Calu3 (cell line): ENCODE data around the gene MRPS18A. TPM values are rescaled to one million over a fixed set of nuclear protein-coding genes. Genes with fewer than 3 reads are reported as not detected.

ENCODE experiments used
- BruUV-seq: library from RNA; stranded (reverse); fragments of 400-500 nt; replicated peaks from 2 replicates; lab custom pipeline; 2021; lab: Mats Ljungman, UMichigan
- CTCF ChIA-PET: fragments of 300-600 bp; sonication (Branson Sonifier 250); formaldehyde crosslinking; loops from one replicate; lab custom pipeline; 2022; ENCODE audit warnings: antibody characterized with exemption; lab: Charles Lee
- DNase-seq: peaks from one replicate; pipeline ENCODE4 v3.0.0; 2022
- H3K27ac Mint-ChIP-seq: one replicate; pipeline ENCODE4 v1.8.0; 2022; ENCODE audit warnings: mixed read lengths; ENCODE audit not compliant: unreplicated experiment
- H3K27me3 Mint-ChIP-seq: one replicate; pipeline ENCODE4 v1.8.0; 2022; ENCODE audit warnings: mixed read lengths; ENCODE audit not compliant: unreplicated experiment
- H3K36me3 Mint-ChIP-seq: one replicate; pipeline ENCODE4 v1.8.0; 2022; ENCODE audit warnings: mild to moderate bottlenecking, moderate library complexity, mixed read lengths; ENCODE audit not compliant: insufficient read depth, unreplicated experiment
- H3K4me1 Mint-ChIP-seq: one replicate; pipeline ENCODE4 v1.8.0; 2022; ENCODE audit warnings: mild to moderate bottlenecking, low read depth, mixed read lengths; ENCODE audit not compliant: unreplicated experiment
- H3K4me3 Mint-ChIP-seq: one replicate; pipeline ENCODE4 v1.8.0; 2022; ENCODE audit warnings: mild to moderate bottlenecking, low read depth, moderate library complexity, mixed read lengths; ENCODE audit not compliant: unreplicated experiment
- H3K9me3 Mint-ChIP-seq: one replicate; pipeline ENCODE4 v1.8.0; 2022; ENCODE audit warnings: low read depth, mixed read lengths; ENCODE audit not compliant: unreplicated experiment
- intact Hi-C: fragments of 100-400 bp; cut with micrococcal nuclease; formaldehyde crosslinking; loops from one replicate; pipeline ENCODE4 v1.10.0; 2022; ENCODE audit not compliant: unreplicated experiment
- total RNA-seq: library from RNA; stranded (reverse); gene quantifications from 2 replicates; pipeline ENCODE4 v1.2.3, GENCODE V29; 2022
- TF ChIP-seq, protein P1 (sequence below): fragments of 200-600 bp; IDR thresholded peaks from one replicate; pipeline ENCODE4 v1.8.0; 2022; ENCODE audit warnings: antibody characterized with exemption; ENCODE audit not compliant: unreplicated experiment

Gene MRPS18A
- total RNA-seq, 1 experiment from 2014 or later: 88.8 TPM

GRCh38 chr6:43708860-43709653 is 21.5 kb upstream of the MRPS18A start:
- intact Hi-C loops: no loop called here
- peak; percentile 31 for DNase-seq
- peaks cover 9% of the 10 kb centered on the region for H3K36me3 Mint-ChIP-seq
- H3K4me3 Mint-ChIP-seq: no peak overlapping the region
- peaks cover 22% of the 10 kb centered on the region for H3K27me3 Mint-ChIP-seq
- CTCF ChIA-PET: interaction anchor here (0.7 to 1.0 kb wide), 3 partner anchors 14 to 370 kb away, joined by 3 read pairs; no protein-coding TSS in a partner anchor
- TF ChIP-seq, protein P1, sequence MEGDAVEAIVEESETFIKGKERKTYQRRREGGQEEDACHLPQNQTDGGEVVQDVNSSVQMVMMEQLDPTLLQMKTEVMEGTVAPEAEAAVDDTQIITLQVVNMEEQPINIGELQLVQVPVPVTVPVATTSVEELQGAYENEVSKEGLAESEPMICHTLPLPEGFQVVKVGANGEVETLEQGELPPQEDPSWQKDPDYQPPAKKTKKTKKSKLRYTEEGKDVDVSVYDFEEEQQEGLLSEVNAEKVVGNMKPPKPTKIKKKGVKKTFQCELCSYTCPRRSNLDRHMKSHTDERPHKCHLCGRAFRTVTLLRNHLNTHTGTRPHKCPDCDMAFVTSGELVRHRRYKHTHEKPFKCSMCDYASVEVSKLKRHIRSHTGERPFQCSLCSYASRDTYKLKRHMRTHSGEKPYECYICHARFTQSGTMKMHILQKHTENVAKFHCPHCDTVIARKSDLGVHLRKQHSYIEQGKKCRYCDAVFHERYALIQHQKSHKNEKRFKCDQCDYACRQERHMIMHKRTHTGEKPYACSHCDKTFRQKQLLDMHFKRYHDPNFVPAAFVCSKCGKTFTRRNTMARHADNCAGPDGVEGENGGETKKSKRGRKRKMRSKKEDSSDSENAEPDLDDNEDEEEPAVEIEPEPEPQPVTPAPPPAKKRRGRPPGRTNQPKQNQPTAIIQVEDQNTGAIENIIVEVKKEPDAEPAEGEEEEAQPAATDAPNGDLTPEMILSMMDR: no peak
- no TSS peak for BruUV-seq
- H3K4me1 Mint-ChIP-seq: peaks cover 43% of the 10 kb centered on the region
- H3K27ac Mint-ChIP-seq: peak overlapping the region; percentile 12
- no peaks in the 10 kb centered on the region for H3K9me3 Mint-ChIP-seq

DNA sequence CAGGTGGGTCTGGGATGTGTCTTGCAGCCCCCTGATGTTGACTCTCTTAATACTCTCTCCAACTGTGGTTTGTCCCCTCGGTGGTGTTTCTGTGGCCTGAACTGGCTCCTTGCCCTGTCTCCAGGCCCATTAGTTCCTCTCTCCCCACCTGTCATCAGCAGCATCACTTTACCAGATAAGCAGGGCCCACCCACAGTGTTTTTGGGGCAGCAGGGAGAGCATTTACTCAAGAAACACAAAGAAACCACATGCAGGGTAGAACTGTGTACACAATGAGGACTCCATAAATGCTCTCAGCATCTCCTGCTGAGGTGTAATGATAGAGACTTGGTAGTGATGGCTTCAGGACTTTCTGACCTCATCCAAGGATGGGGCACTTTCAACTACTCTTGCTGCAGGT is 20.2 kb upstream of the MRPS18A start:
- H3K9me3 Mint-ChIP-seq: no peaks in the 10 kb centered on the region
- H3K4me3 Mint-ChIP-seq: no peak overlapping the region
- peaks cover 54% of the 10 kb centered on the region for H3K4me1 Mint-ChIP-seq
- peaks cover 22% of the 10 kb centered on the region for H3K27me3 Mint-ChIP-seq
- H3K27ac Mint-ChIP-seq: no peak overlapping the region
- DNase-seq: no peak
- intact Hi-C loops: no loop called here
- CTCF ChIA-PET: interaction anchor here (0.6 to 1.1 kb wide), 3 partner anchors 12 to 405 kb away, joined by 3 to 4 read pairs (median 3); no protein-coding TSS in a partner anchor
- TF ChIP-seq, protein P1: no peak
- peaks cover 20% of the 10 kb centered on the region for H3K36me3 Mint-ChIP-seq
- BruUV-seq: no TSS peak

DNA sequence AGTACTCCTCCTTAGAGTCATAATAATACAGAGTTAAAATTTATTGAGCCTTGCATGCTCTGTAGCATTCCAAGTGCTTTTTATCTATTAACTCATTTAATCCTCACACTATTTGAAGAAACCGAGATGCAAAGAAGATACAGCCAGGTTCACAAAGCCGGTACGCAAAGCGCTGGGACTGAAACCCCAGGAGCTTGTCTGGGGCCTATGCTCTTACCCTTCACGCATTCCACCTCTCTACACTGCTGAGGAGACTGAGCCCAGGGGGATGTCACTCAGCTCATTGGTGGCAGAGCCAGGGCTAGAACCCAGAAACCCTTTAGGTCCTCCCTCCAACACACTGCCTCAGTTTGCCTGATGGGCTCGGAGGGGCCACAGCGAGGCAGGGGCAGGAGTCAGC is 19.7 kb upstream of the MRPS18A start:
- no TSS peak for BruUV-seq
- no peak for DNase-seq
- intact Hi-C loops: no loop called here
- no peak overlapping the region for H3K27ac Mint-ChIP-seq
- no peaks in the 10 kb centered on the region for H3K9me3 Mint-ChIP-seq
- TF ChIP-seq, protein P1: no peak
- peaks cover 20% of the 10 kb centered on the region for H3K27me3 Mint-ChIP-seq
- CTCF ChIA-PET: interaction anchor here (1.1 kb wide), 1 partner anchor 11 kb away, joined by 3 read pairs; no protein-coding TSS in a partner anchor
- peaks cover 59% of the 10 kb centered on the region for H3K4me1 Mint-ChIP-seq
- H3K4me3 Mint-ChIP-seq: no peak overlapping the region
- H3K36me3 Mint-ChIP-seq: peaks cover 25% of the 10 kb centered on the region

GRCh38 chr6:43706788-43707187 is 19.2 kb upstream of the MRPS18A start:
- DNase-seq: no peak
- CTCF ChIA-PET: no interaction called here
- H3K27ac Mint-ChIP-seq: no peak overlapping the region
- H3K36me3 Mint-ChIP-seq: peaks cover 26% of the 10 kb centered on the region
- TF ChIP-seq, protein P1: no peak
- no TSS peak for BruUV-seq
- no peak overlapping the region for H3K4me3 Mint-ChIP-seq
- H3K4me1 Mint-ChIP-seq: peaks cover 64% of the 10 kb centered on the region
- H3K9me3 Mint-ChIP-seq: no peaks in the 10 kb centered on the region
- intact Hi-C loops: no loop called here
- H3K27me3 Mint-ChIP-seq: peaks cover 15% of the 10 kb centered on the region
